Neural progenitor cell (in vitro differentiated cells): Measurements from ENCODE around the gene APOBEC3H.
"Not testable (repeated sequence)": the region's sequence is repeated elsewhere in the genome, so short reads cannot be mapped to it uniquely, and the experiment has no call there.

Experiments used
- EZH2 ChIP-seq: fragments of 200-600 bp; sonication (generic); IDR thresholded peaks from 2 replicates; pipeline ENCODE4 v1.6.1; 2017; ENCODE audit warnings: antibody characterized with exemption, mild to moderate bottlenecking, moderate library complexity
- EZH2phosphoT487 ChIP-seq: fragments of 200-600 bp; sonication (generic); IDR thresholded peaks from 2 replicates; pipeline ENCODE4 v1.6.1; 2017; ENCODE audit warnings: antibody characterized with exemption
- TF ChIP-seq, protein P1 (sequence below): fragments of 200-600 bp; sonication (generic); IDR thresholded peaks from 2 replicates; pipeline ENCODE4 v1.5.1; 2017; ENCODE audit warnings: antibody characterized with exemption, mild to moderate bottlenecking

DNA sequence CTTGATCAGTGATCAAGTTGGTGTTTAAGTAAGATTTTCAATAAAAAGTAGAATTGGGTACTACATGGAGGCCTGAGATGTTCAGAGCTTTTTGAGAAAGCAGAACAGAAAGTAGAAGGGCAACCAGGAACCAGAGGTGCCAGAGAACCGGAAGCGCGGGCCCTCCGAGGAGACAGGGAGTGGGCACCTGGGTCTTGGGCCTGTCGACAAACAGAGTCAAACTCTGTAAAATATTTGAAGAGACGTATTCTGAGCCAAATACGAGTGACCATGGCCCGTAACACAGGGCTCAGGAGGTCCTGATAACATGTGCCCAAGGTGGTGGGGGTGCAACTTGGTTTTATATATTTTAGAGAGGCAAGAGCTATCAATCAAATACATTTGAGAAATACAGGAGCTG lies 33.1 kb upstream of the APOBEC3H start:
- TF ChIP-seq EZH2, EZH2phosphoT487: not testable (repeated sequence)
- TF ChIP-seq, protein P1, sequence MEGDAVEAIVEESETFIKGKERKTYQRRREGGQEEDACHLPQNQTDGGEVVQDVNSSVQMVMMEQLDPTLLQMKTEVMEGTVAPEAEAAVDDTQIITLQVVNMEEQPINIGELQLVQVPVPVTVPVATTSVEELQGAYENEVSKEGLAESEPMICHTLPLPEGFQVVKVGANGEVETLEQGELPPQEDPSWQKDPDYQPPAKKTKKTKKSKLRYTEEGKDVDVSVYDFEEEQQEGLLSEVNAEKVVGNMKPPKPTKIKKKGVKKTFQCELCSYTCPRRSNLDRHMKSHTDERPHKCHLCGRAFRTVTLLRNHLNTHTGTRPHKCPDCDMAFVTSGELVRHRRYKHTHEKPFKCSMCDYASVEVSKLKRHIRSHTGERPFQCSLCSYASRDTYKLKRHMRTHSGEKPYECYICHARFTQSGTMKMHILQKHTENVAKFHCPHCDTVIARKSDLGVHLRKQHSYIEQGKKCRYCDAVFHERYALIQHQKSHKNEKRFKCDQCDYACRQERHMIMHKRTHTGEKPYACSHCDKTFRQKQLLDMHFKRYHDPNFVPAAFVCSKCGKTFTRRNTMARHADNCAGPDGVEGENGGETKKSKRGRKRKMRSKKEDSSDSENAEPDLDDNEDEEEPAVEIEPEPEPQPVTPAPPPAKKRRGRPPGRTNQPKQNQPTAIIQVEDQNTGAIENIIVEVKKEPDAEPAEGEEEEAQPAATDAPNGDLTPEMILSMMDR: not testable (repeated sequence)
